Measurements from ENCODE around the gene CD99. TPM values are rescaled to one million over a fixed set of nuclear protein-coding genes. Genes with fewer than 3 reads are reported as not detected.

The CD99 gene
- total RNA-seq, 1 experiment from 2014 or later: 92.1 TPM

- Histone ChIP-seq H2BK20ac (ENCODE audit: low read depth, low read length, poor library complexity, severe bottlenecking) (no peak overlapping the region), H2BK15ac (ENCODE audit: low read depth, low read length) (no peak overlapping the region), H2BK5ac (ENCODE audit: insufficient read length, low read length) (no peak overlapping the region), H2BK12ac (ENCODE audit: insufficient read length, low read depth, low read length) (no peak overlapping the region), H3K4ac (ENCODE audit: low read depth, low read length) (no peak overlapping the region), H3K79me2 (ENCODE audit: insufficient read depth, low read length) (no peaks in the 10 kb centered on the region), H4K20me1 (ENCODE audit: control insufficient read depth, insufficient read depth, insufficient read length) (no peaks in the 10 kb centered on the region), H4K8ac (replicated peaks; ENCODE audit: insufficient read length, low read depth, low read length) (no peak overlapping the region), H3T11ph (ENCODE audit: low read length) (no peak overlapping the region), H3K18ac (ENCODE audit: insufficient read length, low read depth, low read length) (no peak overlapping the region), H2AFZ (ENCODE audit: low read length) (no peak overlapping the region), H3K9me3 (ENCODE audit: control insufficient read depth, low read depth, low read length) (no peaks in the 10 kb centered on the region), H3K27me3 (ENCODE audit: insufficient read depth, low read length) (no peaks in the 10 kb centered on the region), H2BK120ac (ENCODE audit: low read depth, low read length, poor library complexity, severe bottlenecking) (no peak overlapping the region), H3K4me1 (ENCODE audit: insufficient read depth, low read length) (peaks cover 5% of the 10 kb centered on the region; the same call in 1 of the 2 replicates), H3K4me2 (ENCODE audit: insufficient read depth, insufficient read length, low read length) (no peak overlapping the region), H3K23ac (ENCODE audit: insufficient read length, low read depth, low read length) (no peak overlapping the region), H3K9ac (ENCODE audit: extremely low read depth, insufficient read length, low read length) (no peak overlapping the region), H2AK5ac (ENCODE audit: insufficient read length, low read length) (no peak overlapping the region), H3K23me2 (ENCODE audit: insufficient read length, low read depth, low read length, poor library complexity, severe bottlenecking) (no peaks in the 10 kb centered on the region), H3K79me1 (ENCODE audit: insufficient read depth, low read depth, low read length, poor library complexity, severe bottlenecking) (no peaks in the 10 kb centered on the region), H4K91ac (ENCODE audit: insufficient read length, low read depth, low read length) (no peak overlapping the region), H4K5ac (ENCODE audit: insufficient read length, low read depth, low read length) (no peak overlapping the region), H3K56ac (ENCODE audit: insufficient read length, low read depth, low read length) (no peak overlapping the region), H3K27ac (ENCODE audit: insufficient read length, low read depth, low read length) (no peak overlapping the region), H3K14ac (ENCODE audit: insufficient read depth, low read length) (no peak overlapping the region)
- TF ChIP-seq CTCF (conservative IDR thresholded peaks at IDR 0.05): no peak
- Mint-ChIP-seq H3K4me3 (no peak overlapping the region), H3K4me1 (peaks cover 48 to 53% of the 10 kb centered on the region in 2 experiments), H3K36me3 (ENCODE audit: insufficient read depth in 1 of 3, low read depth in 3 of 3) (peaks cover 0 to 2% (median 0%) of the 10 kb centered on the region in 3 experiments; a peak in 1 of 7 replicates), H3K27me3 (ENCODE audit: low read depth) (no peaks in the 10 kb centered on the region; the same call in 1 of the 2 replicates), H3K9me3 (no peaks in the 10 kb centered on the region; a peak in 1 of 5 replicates), H3K27ac (peak overlapping the region in 1 of 3 experiments; percentile 18; a peak in 1 of 7 replicates)
- no CpG with 5 or more reads among the region's 4 CpGs for WGBS (ENCODE audit: extremely low coverage, insufficient read length, low lambda C conversion rate)
- no peak for DNase-seq
Measured at GRCh38 chrX:2785538-2785937, 94.4 kb downstream of the CD99 start.
